IMR-90 (cell line): ENCODE measurements around the gene NFYC. TPM values are rescaled to one million over a fixed set of nuclear protein-coding genes. Genes with fewer than 3 reads are reported as not detected.
A peak's percentile ranks its signal among the peaks of the same experiment; 100 is the strongest.

ENCODE experiments used
- ATAC-seq: fragments of 200-7000 bp; cut with Tn5 transposase; 2 replicates; pipeline ENCODE4 v1.9.1; 2020; ENCODE audit warnings: low read depth, mild to moderate bottlenecking, moderate library complexity
- BruUV-seq: library from RNA; stranded (reverse); fragments of 400-500 nt; replicated peaks from 2 replicates; lab custom pipeline; 2021; lab: Mats Ljungman, UMichigan
- CTCF ChIA-PET: fragments of 300-600 bp; formaldehyde crosslinking; extraction: SDS; loops from one replicate; lab custom pipeline; 2021; ENCODE audit warnings: antibody characterized with exemption; lab: Yijun Ruan, JAX
- POLR2A ChIA-PET: fragments of 300-600 bp; sonication (Branson Sonifier 250); formaldehyde crosslinking; loops from one replicate; lab custom pipeline; 2022; ENCODE audit warnings: antibody characterized with exemption; ENCODE audit not compliant: unreplicated experiment; lab: Charles Lee
- DNase-seq: peaks from one replicate; pipeline ENCODE4 v3.0.0; 2013
- H2AFZ ChIP-seq: replicated peaks from 2 replicates; pipeline ENCODE3; 2013; ENCODE audit warnings: low read length, mild to moderate bottlenecking; ENCODE audit not compliant: poor library complexity
- H2AK5ac ChIP-seq: 2 replicates; pipeline ENCODE4 v1.6.1; 2013; ENCODE audit warnings: low read depth, low read length, inconsistent platforms
- H2AK9ac ChIP-seq: replicated peaks from 2 replicates; pipeline ENCODE3; 2013; ENCODE audit warnings: mild to moderate bottlenecking, low read depth, low read length, moderate library complexity; ENCODE audit not compliant: poor library complexity
- H2BK120ac ChIP-seq: 2 replicates; pipeline ENCODE4 v1.6.1; 2013; ENCODE audit warnings: low read depth, low read length, inconsistent platforms
- H2BK15ac ChIP-seq: 3 replicates; pipeline ENCODE4 v1.6.1; 2013; ENCODE audit warnings: low read depth, low read length, inconsistent platforms
- H2BK20ac ChIP-seq: 2 replicates; pipeline ENCODE4 v1.6.1; 2013; ENCODE audit warnings: low read depth, mild to moderate bottlenecking, inconsistent platforms, low read length, moderate library complexity
- H2BK5ac ChIP-seq: 2 replicates; pipeline ENCODE4 v1.6.1; 2013; ENCODE audit warnings: mild to moderate bottlenecking, low read depth, low read length, inconsistent platforms; ENCODE audit not compliant: poor library complexity, severe bottlenecking
- H3K14ac ChIP-seq: replicated peaks from 2 replicates; pipeline ENCODE4 v1.6.1; 2013; ENCODE audit warnings: low read depth, low read length, inconsistent platforms
- H3K18ac ChIP-seq: 2 replicates; pipeline ENCODE4 v1.6.1; 2013; ENCODE audit warnings: low read depth, low read length, control low read depth
- H3K23ac ChIP-seq: 2 replicates; pipeline ENCODE4 v1.6.1; 2013; ENCODE audit warnings: low read depth, low read length, inconsistent platforms
- H3K27ac ChIP-seq: 2 replicates; pipeline ENCODE4 v1.5.1; 2013; ENCODE audit warnings: mild to moderate bottlenecking, control low read depth, low read length; ENCODE audit not compliant: insufficient read depth
- H3K27me3 ChIP-seq: 2 replicates; pipeline ENCODE4 v1.6.1; 2013; ENCODE audit warnings: low read length; ENCODE audit not compliant: control insufficient read depth, insufficient read depth
- H3K36me3 ChIP-seq: 2 replicates; pipeline ENCODE4 v1.6.1; 2013; ENCODE audit warnings: low read length, mixed read lengths; ENCODE audit not compliant: control insufficient read depth, insufficient read depth
- H3K4ac ChIP-seq: 2 replicates; pipeline ENCODE4 v1.6.1; 2013; ENCODE audit warnings: low read depth, low read length, inconsistent platforms
- H3K4me1 ChIP-seq: 2 replicates; pipeline ENCODE4 v1.6.1; 2013; ENCODE audit warnings: low read length, mixed read lengths; ENCODE audit not compliant: control insufficient read depth, insufficient read depth
- H3K4me2 ChIP-seq: 2 replicates; pipeline ENCODE4 v1.6.1; 2013; ENCODE audit warnings: low read depth, mild to moderate bottlenecking, control low read depth, low read length, moderate library complexity
- H3K4me3 ChIP-seq: 2 replicates; pipeline ENCODE4 v1.5.1; 2013; ENCODE audit warnings: low read depth, mild to moderate bottlenecking, control low read depth, low read length, moderate library complexity; ENCODE audit not compliant: insufficient read depth
- H3K56ac ChIP-seq: 2 replicates; pipeline ENCODE4 v1.6.1; 2013; ENCODE audit warnings: low read length, inconsistent platforms; ENCODE audit not compliant: insufficient read depth; ENCODE audit errors: extremely low read depth
- H3K79me1 ChIP-seq, 2 experiments: 2 replicates each; pipeline ENCODE4 v1.6.1; 2013; ENCODE audit warnings: low read length in 2 of 2, inconsistent platforms in 1 of 2, low read depth in 1 of 2
- H3K9ac ChIP-seq: 2 replicates; pipeline ENCODE4 v1.6.1; 2013; ENCODE audit warnings: low read depth, low read length, control low read depth
- H3K9me1 ChIP-seq: 2 replicates; pipeline ENCODE4 v1.6.1; 2013; ENCODE audit warnings: low read length, inconsistent platforms; ENCODE audit not compliant: insufficient read depth
- H3K9me3 ChIP-seq: 2 replicates; pipeline ENCODE4 v1.6.1; 2013; ENCODE audit warnings: low read length; ENCODE audit not compliant: control insufficient read depth, insufficient read depth
- H4K20me1 ChIP-seq: 2 replicates; pipeline ENCODE4 v1.6.1; 2013; ENCODE audit warnings: low read length, inconsistent platforms; ENCODE audit not compliant: insufficient read depth
- H4K5ac ChIP-seq: 2 replicates; pipeline ENCODE4 v1.6.1; 2013; ENCODE audit warnings: mild to moderate bottlenecking, low read depth, low read length, control low read depth
- H4K8ac ChIP-seq, 2 experiments: 2 replicates each; pipeline ENCODE4 v1.6.1; 2013; ENCODE audit warnings: low read depth in 2 of 2, low read length in 2 of 2, control low read depth in 1 of 2, inconsistent platforms in 1 of 2
- H4K91ac ChIP-seq: 2 replicates; pipeline ENCODE4 v1.6.1; 2013; ENCODE audit warnings: low read depth, low read length, inconsistent platforms; ENCODE audit not compliant: insufficient read depth
- BHLHE40 ChIP-seq: fragments of 150-350 bp; IDR thresholded peaks from 2 replicates; pipeline ENCODE4 v1.6.1; 2016; ENCODE audit warnings: mild to moderate bottlenecking, low read depth, low read length
- CEBPB ChIP-seq: IDR thresholded peaks from 2 replicates; pipeline ENCODE4 v1.6.1; 2012; ENCODE audit warnings: low read depth, low read length, improper control_type of control experiment
- CHD1 ChIP-seq: IDR thresholded peaks from 2 replicates; pipeline ENCODE4 v1.6.1; 2012; ENCODE audit warnings: low read depth, low read length, improper control_type of control experiment
- FOS ChIP-seq: fragments of 150-350 bp; IDR thresholded peaks from 2 replicates; pipeline ENCODE4 v1.6.1; 2016; ENCODE audit warnings: low read depth, low read length
- MAFK ChIP-seq: IDR thresholded peaks from 2 replicates; pipeline ENCODE4 v1.6.1; 2012; ENCODE audit warnings: low read depth, low read length, improper control_type of control experiment
- MXI1 ChIP-seq: IDR thresholded peaks from 2 replicates; pipeline ENCODE4 v1.6.1; 2012; ENCODE audit warnings: low read depth, mild to moderate bottlenecking, low read length, moderate library complexity, borderline replicate concordance
- NFE2L2 ChIP-seq: fragments of 150-350 bp; IDR thresholded peaks from 2 replicates; pipeline ENCODE4 v1.6.1; 2016; ENCODE audit warnings: low read depth, mild to moderate bottlenecking, low read length
- RAD21 ChIP-seq: IDR thresholded peaks from 2 replicates; pipeline ENCODE4 v1.6.1; 2012; ENCODE audit warnings: low read length, improper control_type of control experiment
- RFX5 ChIP-seq: IDR thresholded peaks from 2 replicates; pipeline ENCODE4 v1.8.0; 2012; ENCODE audit warnings: low read depth, mild to moderate bottlenecking, low read length, moderate library complexity
- USF2 ChIP-seq: fragments of 150-350 bp; IDR thresholded peaks from 2 replicates; pipeline ENCODE4 v1.6.1; 2017; ENCODE audit warnings: mild to moderate bottlenecking, antibody characterized with exemption, low read length, low read depth
- WGBS, 2 experiments: methylation state at CpG; one replicate each; pipeline versions ENCODE4 v1.1.5 to v1.1.7; 2013; ENCODE audit warnings: missing lambda C conversion rate in 2 of 2; ENCODE audit not compliant: insufficient read length in 1 of 2; ENCODE audit errors: extremely low coverage in 2 of 2; 5-methylcytosine and 5-hydroxymethylcytosine counted together
- dilution Hi-C: fragments of 300-500 bp; cut with HindIII; formaldehyde crosslinking; loops from one replicate; pipeline ENCODE4 v1.14.3; 2018; ENCODE audit warnings: low sequenced_read_pairs; ENCODE audit not compliant: unreplicated experiment
- in situ Hi-C: fragments of 300-500 bp; cut with MboI; formaldehyde crosslinking; loops from 3 replicates; pipeline ENCODE4 v1.14.3; 2019; ENCODE audit warnings: low sequenced_read_pairs, inconsistent platforms, mixed read lengths
- intact Hi-C: fragments of 100-400 bp; cut with micrococcal nuclease; formaldehyde crosslinking; loops from 2 replicates; pipeline ENCODE4 v1.10.0; 2022
- polyA plus RNA-seq, 3 experiments: library from polyadenylated mRNA; depleted of rRNA; stranded (reverse); fragments of >200 nt; gene quantifications; 2 replicates each; pipeline ENCODE4 v1.2.3, GENCODE V29; 2012; ENCODE audit warnings: low replicate concordance in 1 of 3
- total RNA-seq: library from RNA; depleted of rRNA; stranded (reverse); fragments of >200 nt; gene quantifications from 2 replicates; pipeline ENCODE4 v1.2.3, GENCODE V29; 2012
- TF ChIP-seq, protein P1 (sequence below): fragments of 150-350 bp; IDR thresholded peaks from 2 replicates; pipeline ENCODE4 v1.6.1; 2016; ENCODE audit warnings: low read depth, mild to moderate bottlenecking, low read length, moderate library complexity, borderline replicate concordance

Gene NFYC
- total and polyA plus RNA-seq, 2 of the 4 experiments (the other 2 are of a cell fraction) = 45.2 to 62.2 TPM

GRCh38 chr1:40772146-40772955, 80.8 kb downstream of the NFYC start:
- H4K91ac ChIP-seq = no peak overlapping the region
- peaks cover 12% of the 10 kb centered on the region; the same call in 1 of the 2 replicates for H3K9me1 ChIP-seq
- WGBS, 2 experiments = 71% methylated on average over 1 of the region's 2 CpGs; no CpG with 5 or more reads in 1 of the 2 experiments
- H3K9ac ChIP-seq = no peak overlapping the region
- no peak overlapping the region for H2AK9ac ChIP-seq
- H3K4ac ChIP-seq = no peak overlapping the region
- POLR2A ChIA-PET = interaction anchor here (0.7 kb wide), 1 partner anchor 65 kb away, joined by 3 read pairs; no protein-coding TSS in a partner anchor
- no peak overlapping the region for H2BK15ac ChIP-seq
- no peak overlapping the region for H3K23ac ChIP-seq
- in situ Hi-C loops = no loop called here
- no peak for TF ChIP-seq USF2
- no peak for TF ChIP-seq CHD1
- TF ChIP-seq RAD21 = no peak
- TF ChIP-seq, protein P1, sequence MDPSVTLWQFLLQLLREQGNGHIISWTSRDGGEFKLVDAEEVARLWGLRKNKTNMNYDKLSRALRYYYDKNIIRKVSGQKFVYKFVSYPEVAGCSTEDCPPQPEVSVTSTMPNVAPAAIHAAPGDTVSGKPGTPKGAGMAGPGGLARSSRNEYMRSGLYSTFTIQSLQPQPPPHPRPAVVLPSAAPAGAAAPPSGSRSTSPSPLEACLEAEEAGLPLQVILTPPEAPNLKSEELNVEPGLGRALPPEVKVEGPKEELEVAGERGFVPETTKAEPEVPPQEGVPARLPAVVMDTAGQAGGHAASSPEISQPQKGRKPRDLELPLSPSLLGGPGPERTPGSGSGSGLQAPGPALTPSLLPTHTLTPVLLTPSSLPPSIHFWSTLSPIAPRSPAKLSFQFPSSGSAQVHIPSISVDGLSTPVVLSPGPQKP = no peak
- no peak for TF ChIP-seq NFE2L2
- no peak for TF ChIP-seq MXI1
- no peak for TF ChIP-seq BHLHE40
- TF ChIP-seq CEBPB = no peak
- TF ChIP-seq FOS = no peak
- no peak for TF ChIP-seq RFX5
- no peak for TF ChIP-seq MAFK
- BruUV-seq = no TSS peak
- dilution Hi-C loops = no loop called here
- peaks cover 3% of the 10 kb centered on the region for H3K9me3 ChIP-seq
- no peak overlapping the region for H3K56ac ChIP-seq
- CTCF ChIA-PET = interaction anchor here (0.7 to 1.2 kb wide), 3 partner anchors 11 to 231 kb away, joined by 3 read pairs; no protein-coding TSS in a partner anchor
- H3K18ac ChIP-seq = no peak overlapping the region
- H3K4me3 ChIP-seq = no peak overlapping the region
- H4K5ac ChIP-seq = no peak overlapping the region
- H2AK5ac ChIP-seq = no peak overlapping the region
- H3K27me3 ChIP-seq = no peaks in the 10 kb centered on the region
- H2BK5ac ChIP-seq = no peak overlapping the region
- H3K36me3 ChIP-seq = peaks cover 30% of the 10 kb centered on the region
- H3K27ac ChIP-seq = no peak overlapping the region
- H2AFZ ChIP-seq = no peak overlapping the region
- H2BK20ac ChIP-seq = no peak overlapping the region
- 0 out of 4 replicates have a peak, but pooled peaks cover 0 to 4% of the 10 kb centered on the region in 2 experiments for H3K79me1 ChIP-seq
- H3K4me2 ChIP-seq = no peak overlapping the region
- H4K20me1 ChIP-seq = no peaks in the 10 kb centered on the region
- no peak overlapping the region for H4K8ac ChIP-seq
- ATAC-seq (peak; percentile 31), DNase-seq (no peak)
- H3K4me1 ChIP-seq = peaks cover 3% of the 10 kb centered on the region; the same call in 1 of the 2 replicates
- no peak overlapping the region for H2BK120ac ChIP-seq
- H3K14ac ChIP-seq = no peak overlapping the region
- intact Hi-C loops = loop anchor here (5.0 kb wide), 1 partner anchor 180 kb away; no protein-coding TSS in a partner anchor
